ENCODE results near the gene NKIRAS2. TPM values are rescaled to one million over a fixed set of nuclear protein-coding genes. Genes with fewer than 3 reads are reported as not detected.

Gene NKIRAS2
- total RNA-seq, 1 donor from 2014 or later: 44.7 TPM

DNA sequence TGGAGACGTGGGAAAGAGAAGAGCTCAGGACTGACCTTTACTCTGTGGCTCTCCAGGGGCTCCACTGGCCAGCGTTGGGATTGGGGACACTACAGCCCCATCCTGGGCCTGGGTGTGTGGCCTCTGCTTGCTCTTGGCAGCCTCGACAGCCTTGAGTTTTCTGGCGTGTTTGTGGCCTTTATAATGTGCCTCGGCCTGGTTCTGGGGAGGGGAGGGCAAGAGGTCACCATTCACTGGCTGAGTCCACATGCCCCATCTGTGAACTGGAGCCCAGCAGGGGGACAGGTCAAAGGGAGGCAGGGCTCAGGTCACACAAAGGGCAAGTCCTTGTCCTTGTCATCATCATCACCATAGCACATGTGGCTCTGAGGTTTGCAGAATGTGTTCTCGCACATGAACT is 11.7 kb downstream of the NKIRAS2 start:
- no peaks in the 10 kb centered on the region for H3K27me3 Mint-ChIP-seq
- TF ChIP-seq, protein P1, sequence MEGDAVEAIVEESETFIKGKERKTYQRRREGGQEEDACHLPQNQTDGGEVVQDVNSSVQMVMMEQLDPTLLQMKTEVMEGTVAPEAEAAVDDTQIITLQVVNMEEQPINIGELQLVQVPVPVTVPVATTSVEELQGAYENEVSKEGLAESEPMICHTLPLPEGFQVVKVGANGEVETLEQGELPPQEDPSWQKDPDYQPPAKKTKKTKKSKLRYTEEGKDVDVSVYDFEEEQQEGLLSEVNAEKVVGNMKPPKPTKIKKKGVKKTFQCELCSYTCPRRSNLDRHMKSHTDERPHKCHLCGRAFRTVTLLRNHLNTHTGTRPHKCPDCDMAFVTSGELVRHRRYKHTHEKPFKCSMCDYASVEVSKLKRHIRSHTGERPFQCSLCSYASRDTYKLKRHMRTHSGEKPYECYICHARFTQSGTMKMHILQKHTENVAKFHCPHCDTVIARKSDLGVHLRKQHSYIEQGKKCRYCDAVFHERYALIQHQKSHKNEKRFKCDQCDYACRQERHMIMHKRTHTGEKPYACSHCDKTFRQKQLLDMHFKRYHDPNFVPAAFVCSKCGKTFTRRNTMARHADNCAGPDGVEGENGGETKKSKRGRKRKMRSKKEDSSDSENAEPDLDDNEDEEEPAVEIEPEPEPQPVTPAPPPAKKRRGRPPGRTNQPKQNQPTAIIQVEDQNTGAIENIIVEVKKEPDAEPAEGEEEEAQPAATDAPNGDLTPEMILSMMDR (conservative IDR thresholded peaks at IDR 0.05): no peak
- DNase-seq (ENCODE audit: extremely low spot score, unreplicated experiment): no peak
- peaks cover 19% of the 10 kb centered on the region for H3K4me1 Mint-ChIP-seq (ENCODE audit: unreplicated experiment)
- no peaks in the 10 kb centered on the region for H3K36me3 Mint-ChIP-seq
- H3K27ac Mint-ChIP-seq: no peak overlapping the region
- H3K9me3 Mint-ChIP-seq: no peaks in the 10 kb centered on the region
- H3K4me3 Mint-ChIP-seq: no peak overlapping the region

DNA sequence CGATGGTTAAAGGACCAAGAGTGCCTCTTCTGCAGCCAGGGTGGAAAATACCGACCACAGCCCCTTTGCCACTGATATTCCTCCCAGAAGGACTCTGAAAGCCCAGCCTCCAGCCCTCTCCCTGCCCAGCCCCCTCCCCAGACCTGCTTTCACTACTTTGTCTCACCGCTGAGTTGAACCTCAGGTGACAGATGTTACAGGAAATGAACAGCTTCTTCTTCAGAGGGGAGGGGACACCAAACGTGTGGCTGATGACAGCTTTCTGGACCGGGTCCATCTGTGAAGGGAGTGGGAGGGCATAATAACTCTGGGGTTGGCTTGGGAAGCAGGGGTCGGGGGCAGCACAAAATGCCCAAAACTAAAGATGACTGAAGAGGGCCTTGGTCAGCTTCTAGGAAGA is 14.2 kb downstream of the NKIRAS2 start:
- Mint-ChIP-seq H3K27me3 (no peaks in the 10 kb centered on the region), H3K27ac (peak overlapping the region; percentile 19), H3K4me3 (no peak overlapping the region), H3K4me1 (ENCODE audit: unreplicated experiment) (peaks cover 8% of the 10 kb centered on the region), H3K9me3 (no peaks in the 10 kb centered on the region), H3K36me3 (no peaks in the 10 kb centered on the region)
- TF ChIP-seq, protein P1 (conservative IDR thresholded peaks at IDR 0.05): no peak
- DNase-seq (ENCODE audit: extremely low spot score, unreplicated experiment): no peak

DNA sequence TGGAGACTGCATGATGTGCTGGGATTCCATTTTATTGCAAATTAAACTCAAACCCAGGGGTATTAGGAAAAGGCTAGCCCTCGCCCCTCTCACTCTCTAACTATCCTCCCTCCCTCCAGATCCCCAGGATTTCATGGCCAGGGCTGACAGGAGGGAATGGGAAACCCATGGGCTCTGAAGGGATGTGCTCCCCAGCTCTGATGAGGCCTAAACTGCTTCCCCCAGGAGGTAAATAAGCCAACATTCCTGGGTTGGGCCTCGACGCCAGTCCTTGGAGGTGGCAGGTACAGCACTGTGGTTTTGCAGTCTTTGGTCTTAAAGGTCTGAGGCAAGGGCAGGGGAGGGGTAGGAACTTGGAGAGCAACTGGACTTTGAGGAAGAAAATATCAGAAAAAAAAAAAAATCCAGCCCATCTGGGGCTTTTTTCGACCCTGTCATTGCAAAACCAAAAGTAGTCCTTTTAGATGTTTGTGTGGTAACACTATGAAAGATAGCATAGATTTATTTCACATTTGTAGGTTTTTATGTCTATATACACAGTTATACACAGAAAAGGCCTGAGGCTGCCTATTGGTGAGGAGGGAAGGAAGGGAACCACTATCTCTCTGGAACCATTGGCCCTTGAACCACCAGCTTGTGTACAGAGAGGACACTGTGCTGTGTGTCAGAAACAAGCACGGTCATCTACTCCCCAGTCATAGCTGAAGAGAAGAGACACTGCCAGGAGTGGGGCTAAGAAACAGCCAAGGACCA is 18.5 kb downstream of the NKIRAS2 start:
- no peaks in the 10 kb centered on the region for H3K27me3 Mint-ChIP-seq
- H3K27ac Mint-ChIP-seq: no peak overlapping the region
- no peak for DNase-seq (ENCODE audit: extremely low spot score, unreplicated experiment)
- peaks cover 7% of the 10 kb centered on the region for H3K4me1 Mint-ChIP-seq (ENCODE audit: unreplicated experiment)
- H3K36me3 Mint-ChIP-seq: no peaks in the 10 kb centered on the region
- H3K4me3 Mint-ChIP-seq: no peak overlapping the region
- no peaks in the 10 kb centered on the region for H3K9me3 Mint-ChIP-seq
- TF ChIP-seq, protein P1 (conservative IDR thresholded peaks at IDR 0.05): no peak

DNA sequence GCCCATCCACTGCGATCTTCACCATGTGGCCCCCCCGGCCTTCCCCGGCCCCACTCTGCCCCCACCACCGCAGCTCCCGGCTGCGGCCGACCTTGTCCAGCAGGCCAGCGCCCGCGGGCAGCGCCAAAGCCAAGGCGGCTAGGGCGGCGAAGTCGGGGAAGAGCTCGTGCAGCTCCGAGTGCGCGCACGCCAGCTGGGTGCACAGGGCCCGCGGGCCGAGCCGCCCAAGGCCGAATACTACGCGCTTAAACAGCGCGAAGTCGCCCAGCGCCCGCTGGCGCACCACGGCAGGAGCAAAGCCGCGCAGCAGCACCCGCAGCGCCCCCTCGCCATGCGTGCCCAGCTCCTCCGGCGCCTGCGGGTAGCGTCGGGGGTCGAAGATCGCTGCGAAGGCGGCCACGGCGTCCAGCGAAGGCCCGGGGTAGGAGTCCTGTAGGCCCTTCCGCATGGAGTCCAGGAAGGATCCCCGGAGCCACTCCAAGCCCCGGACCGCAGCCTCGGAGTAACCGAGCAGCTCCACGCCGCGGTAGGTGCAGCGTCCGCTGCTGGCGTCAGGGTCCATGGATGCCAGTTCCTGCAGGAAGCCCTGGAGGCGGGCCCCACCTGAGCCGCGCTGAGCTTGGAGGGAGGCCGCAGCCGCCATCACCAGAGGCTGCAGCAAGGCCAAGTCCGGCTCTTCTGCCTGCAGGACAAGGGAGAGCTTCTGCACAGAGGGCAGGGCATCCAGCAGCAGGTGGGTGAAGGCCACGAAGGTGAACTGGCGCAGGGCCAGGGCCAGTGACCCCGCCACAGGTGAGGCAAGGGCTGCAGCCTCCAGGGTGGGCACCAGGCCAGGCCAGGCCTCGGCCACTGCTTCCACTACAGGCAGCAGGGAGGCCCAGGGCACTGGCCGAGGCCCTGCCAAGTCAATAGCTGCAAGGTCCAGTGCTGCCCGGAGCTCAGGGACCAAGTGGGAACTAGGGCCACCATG is 20.2 kb downstream of the NKIRAS2 start:
- Mint-ChIP-seq H3K27ac (no peak overlapping the region), H3K9me3 (no peaks in the 10 kb centered on the region), H3K27me3 (no peaks in the 10 kb centered on the region), H3K4me3 (no peak overlapping the region), H3K36me3 (no peaks in the 10 kb centered on the region), H3K4me1 (ENCODE audit: unreplicated experiment) (no peaks in the 10 kb centered on the region)
- no peak for DNase-seq (ENCODE audit: extremely low spot score, unreplicated experiment)
- TF ChIP-seq, protein P1 (conservative IDR thresholded peaks at IDR 0.05): no peak

DNA sequence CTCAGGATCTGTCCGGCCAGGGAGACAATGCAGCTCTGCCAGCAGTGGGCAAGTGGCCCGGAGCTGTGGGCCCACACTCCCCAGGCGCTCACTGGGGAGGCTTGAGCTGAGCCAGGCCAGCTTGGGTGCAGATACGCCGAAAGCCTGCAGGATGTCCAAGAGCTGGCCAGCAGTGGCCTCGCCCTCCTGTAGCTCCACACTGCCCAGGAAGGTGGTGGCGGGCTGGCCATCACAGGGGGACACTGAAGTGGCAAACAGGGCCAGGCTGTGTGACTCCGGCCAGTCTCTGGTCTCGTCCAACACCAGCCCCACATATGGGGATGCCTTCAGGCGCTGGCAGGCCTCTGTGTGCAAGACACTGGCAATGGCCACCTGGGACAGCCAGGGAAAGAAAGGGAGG is 20.9 kb downstream of the NKIRAS2 start:
- Mint-ChIP-seq H3K4me1 (ENCODE audit: unreplicated experiment) (no peaks in the 10 kb centered on the region), H3K27me3 (no peaks in the 10 kb centered on the region), H3K9me3 (no peaks in the 10 kb centered on the region), H3K27ac (no peak overlapping the region), H3K36me3 (no peaks in the 10 kb centered on the region), H3K4me3 (no peak overlapping the region)
- TF ChIP-seq, protein P1 (conservative IDR thresholded peaks at IDR 0.05): no peak
- no peak for DNase-seq (ENCODE audit: extremely low spot score, unreplicated experiment)

All from type B pancreatic cell (in vitro differentiated cells).